Fibroblast of lung (primary cell): ENCODE data around the gene C2orf76. TPM values are rescaled to one million over a fixed set of nuclear protein-coding genes. Genes with fewer than 3 reads are reported as not detected.
A peak's percentile ranks its signal among the peaks of the same experiment; 100 is the strongest.

ENCODE experiments used
- DNase-seq, 2 donors: peaks; one replicate each; pipeline versions ENCODE4 v3.0.0 to v3.0.0-alpha.2; 2010; ENCODE audit warnings: low read depth in 2 of 2
- H2AFZ ChIP-seq: 2 replicates; pipeline ENCODE4 v1.5.1; 2012; ENCODE audit warnings: low read length, control low read depth, inconsistent platforms
- H3K27ac ChIP-seq: 2 replicates; pipeline ENCODE4 v1.5.1; 2011; ENCODE audit warnings: low read length, control low read depth; ENCODE audit not compliant: insufficient read depth
- H3K27me3 ChIP-seq: 2 replicates; pipeline ENCODE4 v1.5.1; 2011; ENCODE audit warnings: mild to moderate bottlenecking, low read length; ENCODE audit not compliant: control insufficient read depth, insufficient read depth
- H3K36me3 ChIP-seq: 2 replicates; pipeline ENCODE4 v1.5.1; 2011; ENCODE audit warnings: low read length; ENCODE audit not compliant: control insufficient read depth, insufficient read depth
- H3K4me1 ChIP-seq: 2 replicates; pipeline ENCODE4 v1.5.1; 2011; ENCODE audit warnings: low read length; ENCODE audit not compliant: control insufficient read depth, insufficient read depth; ENCODE audit errors: extremely low read depth
- H3K4me2 ChIP-seq: 2 replicates; pipeline ENCODE4 v1.5.1; 2011; ENCODE audit warnings: low read length, control low read depth; ENCODE audit not compliant: insufficient read depth; ENCODE audit errors: extremely low read depth
- H3K4me3 ChIP-seq, 4 experiments: fragments of 200-600 bp in 1 of 4; sonication (generic) in 1 of 4; replicated peaks in 1 of 4; 2 replicates each; pipeline ENCODE4 v1.5.1; 2011 to 2016; ENCODE audit warnings: low read length in 4 of 4, low read depth in 3 of 4, mild to moderate bottlenecking in 3 of 4, control low read depth in 2 of 4, inconsistent platforms in 1 of 4, mixed read lengths in 1 of 4; ENCODE audit not compliant: insufficient read depth in 1 of 4; ENCODE audit errors: control extremely low read depth in 1 of 4
- H3K79me2 ChIP-seq: 2 replicates; pipeline ENCODE4 v1.5.1; 2012; ENCODE audit warnings: mild to moderate bottlenecking, low read length, inconsistent platforms; ENCODE audit not compliant: control insufficient read depth, insufficient read depth
- H3K9ac ChIP-seq: 2 replicates; pipeline ENCODE4 v1.5.1; 2011; ENCODE audit warnings: mild to moderate bottlenecking, low read length, control low read depth; ENCODE audit not compliant: insufficient read depth
- H3K9me3 ChIP-seq: 2 replicates; pipeline ENCODE4 v1.5.1; 2012; ENCODE audit warnings: low read depth, low read length; ENCODE audit not compliant: control insufficient read depth, insufficient read depth
- H4K20me1 ChIP-seq: 2 replicates; pipeline ENCODE4 v1.5.1; 2011; ENCODE audit warnings: low read length; ENCODE audit not compliant: control insufficient read depth, insufficient read depth; ENCODE audit errors: extremely low read depth
- CTCF ChIP-seq, 2 donors: IDR thresholded peaks in 1 of 2; conservative IDR thresholded peaks in 1 of 2; 1 replicate in 1 of 2; 2 replicates in 1 of 2; pipeline ENCODE4 v1.5.1; 2011 to 2012; ENCODE audit warnings: low read length in 2 of 2, control low read depth in 1 of 2, inconsistent platforms in 1 of 2, low read depth in 1 of 2, mild to moderate bottlenecking in 1 of 2
- EZH2 ChIP-seq: IDR thresholded peaks from 2 replicates; pipeline ENCODE4 v1.5.1; 2012; ENCODE audit warnings: low read length, control low read depth, mild to moderate bottlenecking; ENCODE audit errors: missing control alignments
- polyA plus RNA-seq, 2 donors: library from polyadenylated mRNA; depleted of rRNA in 1 of 2; stranded (reverse) in 1 of 2; unstranded in 1 of 2; fragments of >200 nt; gene quantifications; 2 replicates each; pipeline ENCODE4 v1.2.1, GENCODE V29; 2011 to 2012; ENCODE audit warnings: missing spikeins in 1 of 2
- total RNA-seq: library from RNA; depleted of rRNA; stranded (reverse); fragments of >200 nt; gene quantifications from 2 replicates; pipeline ENCODE4 v1.2.1, GENCODE V29; 2014

Gene C2orf76
- total and polyA plus RNA-seq, 2 donors (not counting 1 experiment from before 2014, with no cell fraction given), result 14.6 to 17.8 TPM

- TF ChIP-seq EZH2 (no peak), CTCF (conservative IDR thresholded peaks at IDR 0.05 in 1 of 2, IDR thresholded peaks at IDR 0.05 in 1 of 2; ENCODE audit: low read depth in 1 of 2, low read length in 2 of 2) (no peak)
- H3K79me2 ChIP-seq, result no peaks in the 10 kb centered on the region
These were observed 80.0 kb downstream of the C2orf76 start for GRCh38 chr2:119286661-119287060.

GRCh38 chr2:119283873-119284331 lies 82.7 kb downstream of the C2orf76 start:
- Histone ChIP-seq H3K4me1 (no peaks in the 10 kb centered on the region), H3K27me3 (no peaks in the 10 kb centered on the region), H3K9me3 (no peaks in the 10 kb centered on the region), H4K20me1 (no peaks in the 10 kb centered on the region), H3K9ac (no peak overlapping the region), H3K27ac (no peak overlapping the region), H3K4me3 (no peak overlapping the region), H3K79me2 (no peaks in the 10 kb centered on the region), H2AFZ (peak overlapping the region; percentile 1), H3K36me3 (no peaks in the 10 kb centered on the region), H3K4me2 (no peak overlapping the region)
- no peak for TF ChIP-seq EZH2
- DNase-seq, result peak; percentile 65 to 90

More at GRCh38 chr2:119286661-119287060, 80.0 kb downstream of the C2orf76 start:
- no peak overlapping the region for H3K4me3 ChIP-seq
- no peaks in the 10 kb centered on the region for H4K20me1 ChIP-seq
- H3K9ac ChIP-seq, result no peak overlapping the region
- no peak overlapping the region for H3K27ac ChIP-seq
- no peak overlapping the region for H3K4me2 ChIP-seq
- H3K27me3 ChIP-seq, result no peaks in the 10 kb centered on the region
- DNase-seq, result no peak
- no peaks in the 10 kb centered on the region for H3K36me3 ChIP-seq
- no peak overlapping the region for H2AFZ ChIP-seq
- no peaks in the 10 kb centered on the region for H3K9me3 ChIP-seq
- no peaks in the 10 kb centered on the region for H3K4me1 ChIP-seq

- Histone ChIP-seq H3K27ac (no peak overlapping the region), H3K9ac (no peak overlapping the region), H3K36me3 (no peaks in the 10 kb centered on the region), H3K9me3 (no peaks in the 10 kb centered on the region), H3K4me3 (no peak overlapping the region), H4K20me1 (no peaks in the 10 kb centered on the region), H3K4me1 (no peaks in the 10 kb centered on the region), H3K4me2 (no peak overlapping the region), H3K79me2 (no peaks in the 10 kb centered on the region), H3K27me3 (no peaks in the 10 kb centered on the region), H2AFZ (no peak overlapping the region)
- no peak for TF ChIP-seq CTCF (conservative IDR thresholded peaks at IDR 0.05 in 1 of 2, IDR thresholded peaks at IDR 0.05 in 1 of 2; ENCODE audit: low read depth in 1 of 2, low read length in 2 of 2)
- no peak for TF ChIP-seq EZH2
- DNase-seq, result no peak
These were observed 83.6 kb downstream of the C2orf76 start for GRCh38 chr2:119282996-119283511.
